ENCODE data around the gene C20orf202.

The C20orf202 gene

DNA sequence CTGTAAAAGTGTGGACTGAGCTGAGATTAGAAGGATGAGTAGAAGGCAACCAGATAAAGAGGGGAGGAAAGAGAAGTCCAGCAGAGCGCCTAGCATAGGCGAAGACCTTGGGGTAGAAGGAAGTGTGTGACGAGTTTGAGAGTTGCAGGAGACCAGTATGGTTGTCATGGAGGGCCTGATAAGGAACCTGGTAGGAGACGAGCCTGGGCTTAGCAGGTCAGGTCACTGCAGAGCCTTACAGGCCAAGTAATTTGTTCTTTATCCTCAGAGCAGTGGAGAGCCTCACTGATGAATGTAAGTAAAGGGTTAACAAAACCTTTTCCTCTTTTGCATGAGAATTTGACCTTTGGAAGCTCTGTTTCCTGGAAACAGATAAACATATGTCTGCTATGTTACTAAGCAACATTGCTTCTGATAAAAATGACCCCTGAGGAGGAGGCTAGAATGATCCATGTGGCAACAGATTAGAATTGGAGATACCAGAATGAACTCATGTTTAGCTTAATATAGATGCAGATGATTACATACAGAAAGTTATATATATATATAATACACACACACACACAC is 15.6 kb upstream of the C20orf202 start:
- Histone ChIP-seq H3K36me3 (no peaks in the 10 kb centered on the region), H3K27ac (no peak overlapping the region), H3K27me3 (peaks cover 84% of the 10 kb centered on the region), H3K4me1 (ENCODE audit: control insufficient read depth in 1 of 2, insufficient read depth in 1 of 2, low read depth in 1 of 2, low read length in 1 of 2) (peaks cover 0 to 5% of the 10 kb centered on the region in 2 experiments), H3K9me3 (no peaks in the 10 kb centered on the region), H3K4me3 (ENCODE audit: low read depth in 1 of 2, low read length in 1 of 2) (no peak overlapping the region)
- TF ChIP-seq, protein P1, sequence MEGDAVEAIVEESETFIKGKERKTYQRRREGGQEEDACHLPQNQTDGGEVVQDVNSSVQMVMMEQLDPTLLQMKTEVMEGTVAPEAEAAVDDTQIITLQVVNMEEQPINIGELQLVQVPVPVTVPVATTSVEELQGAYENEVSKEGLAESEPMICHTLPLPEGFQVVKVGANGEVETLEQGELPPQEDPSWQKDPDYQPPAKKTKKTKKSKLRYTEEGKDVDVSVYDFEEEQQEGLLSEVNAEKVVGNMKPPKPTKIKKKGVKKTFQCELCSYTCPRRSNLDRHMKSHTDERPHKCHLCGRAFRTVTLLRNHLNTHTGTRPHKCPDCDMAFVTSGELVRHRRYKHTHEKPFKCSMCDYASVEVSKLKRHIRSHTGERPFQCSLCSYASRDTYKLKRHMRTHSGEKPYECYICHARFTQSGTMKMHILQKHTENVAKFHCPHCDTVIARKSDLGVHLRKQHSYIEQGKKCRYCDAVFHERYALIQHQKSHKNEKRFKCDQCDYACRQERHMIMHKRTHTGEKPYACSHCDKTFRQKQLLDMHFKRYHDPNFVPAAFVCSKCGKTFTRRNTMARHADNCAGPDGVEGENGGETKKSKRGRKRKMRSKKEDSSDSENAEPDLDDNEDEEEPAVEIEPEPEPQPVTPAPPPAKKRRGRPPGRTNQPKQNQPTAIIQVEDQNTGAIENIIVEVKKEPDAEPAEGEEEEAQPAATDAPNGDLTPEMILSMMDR (IDR thresholded peaks at IDR 0.05) = no peak

DNA sequence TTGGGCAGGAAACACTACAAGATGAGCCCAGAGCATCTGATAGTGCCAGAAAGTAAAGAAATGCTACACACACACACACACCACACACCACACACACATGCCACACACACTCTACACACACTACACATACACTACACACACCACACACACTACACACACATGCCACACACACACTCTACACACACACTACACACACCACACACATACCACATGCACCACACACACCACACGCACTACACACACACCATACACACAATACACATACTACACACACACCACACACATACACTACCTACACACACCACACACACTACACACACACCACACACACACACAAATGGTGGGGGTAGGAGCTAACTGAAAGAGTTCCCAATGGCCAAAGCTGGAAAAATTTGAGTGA is 14.9 kb upstream of the C20orf202 start:
- Histone ChIP-seq H3K4me3 (ENCODE audit: low read depth in 1 of 2, low read length in 1 of 2) (no peak overlapping the region), H3K36me3 (no peaks in the 10 kb centered on the region), H3K4me1 (ENCODE audit: control insufficient read depth in 1 of 2, insufficient read depth in 1 of 2, low read depth in 1 of 2, low read length in 1 of 2) (peaks cover 0 to 5% of the 10 kb centered on the region in 2 experiments), H3K27ac (no peak overlapping the region), H3K27me3 (peaks cover 78% of the 10 kb centered on the region), H3K9me3 (no peaks in the 10 kb centered on the region)
- TF ChIP-seq, protein P1 (IDR thresholded peaks at IDR 0.05) = no peak

DNA sequence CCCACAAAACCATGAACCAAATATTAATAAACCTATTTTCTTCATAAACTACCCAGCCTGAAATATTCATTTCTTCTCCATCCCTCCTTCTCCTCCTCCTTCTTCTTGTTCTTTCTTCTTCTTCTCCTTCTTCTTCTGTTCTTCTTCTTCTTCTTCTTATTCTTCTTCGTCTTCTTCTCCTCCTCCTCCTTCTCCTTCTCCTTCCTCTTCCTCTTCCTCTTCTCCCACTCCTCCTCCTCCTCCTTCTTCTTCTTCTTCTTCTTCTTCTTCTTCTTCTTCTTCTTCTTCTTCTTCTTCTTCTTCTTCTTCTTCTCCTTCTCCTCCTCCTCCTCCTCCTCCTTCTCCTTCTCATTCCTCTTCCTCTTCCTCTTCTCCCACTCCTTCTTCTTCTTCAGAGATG is 13.4 kb upstream of the C20orf202 start:
- TF ChIP-seq, protein P1 (IDR thresholded peaks at IDR 0.05) = no peak
- Histone ChIP-seq H3K36me3 (no peaks in the 10 kb centered on the region), H3K9me3 (no peaks in the 10 kb centered on the region), H3K4me3 (ENCODE audit: low read depth in 1 of 2, low read length in 1 of 2) (no peak overlapping the region), H3K27me3 (peaks cover 63% of the 10 kb centered on the region), H3K4me1 (ENCODE audit: control insufficient read depth in 1 of 2, insufficient read depth in 1 of 2, low read depth in 1 of 2, low read length in 1 of 2) (peaks cover 0 to 4% of the 10 kb centered on the region in 2 experiments), H3K27ac (no peak overlapping the region)

DNA sequence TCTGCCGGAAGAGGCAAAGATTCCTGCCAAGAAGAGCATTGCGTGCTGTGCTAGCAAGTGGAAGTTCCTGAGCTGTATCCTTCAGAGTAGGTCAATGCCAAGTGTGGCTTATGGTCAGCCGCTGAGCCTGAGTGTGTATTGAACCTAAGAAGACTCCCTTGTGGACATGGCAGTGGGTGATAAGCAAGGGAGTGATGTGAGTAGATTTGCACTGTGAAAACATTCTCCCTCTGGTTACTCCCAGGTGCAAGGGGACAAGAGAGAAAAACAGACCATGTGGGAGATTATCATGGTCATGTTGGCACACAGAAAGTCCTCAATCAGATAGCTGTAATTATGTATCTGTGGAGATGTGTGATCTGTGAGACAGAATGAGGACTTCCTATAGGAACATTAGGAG is 12.4 kb upstream of the C20orf202 start:
- TF ChIP-seq, protein P1 (IDR thresholded peaks at IDR 0.05) = no peak
- Histone ChIP-seq H3K36me3 (no peaks in the 10 kb centered on the region), H3K27ac (no peak overlapping the region), H3K9me3 (no peaks in the 10 kb centered on the region), H3K4me3 (ENCODE audit: low read depth in 1 of 2, low read length in 1 of 2) (no peak overlapping the region), H3K4me1 (ENCODE audit: control insufficient read depth in 1 of 2, insufficient read depth in 1 of 2, low read depth in 1 of 2, low read length in 1 of 2) (no peaks in the 10 kb centered on the region), H3K27me3 (peaks cover 53% of the 10 kb centered on the region)

DNA sequence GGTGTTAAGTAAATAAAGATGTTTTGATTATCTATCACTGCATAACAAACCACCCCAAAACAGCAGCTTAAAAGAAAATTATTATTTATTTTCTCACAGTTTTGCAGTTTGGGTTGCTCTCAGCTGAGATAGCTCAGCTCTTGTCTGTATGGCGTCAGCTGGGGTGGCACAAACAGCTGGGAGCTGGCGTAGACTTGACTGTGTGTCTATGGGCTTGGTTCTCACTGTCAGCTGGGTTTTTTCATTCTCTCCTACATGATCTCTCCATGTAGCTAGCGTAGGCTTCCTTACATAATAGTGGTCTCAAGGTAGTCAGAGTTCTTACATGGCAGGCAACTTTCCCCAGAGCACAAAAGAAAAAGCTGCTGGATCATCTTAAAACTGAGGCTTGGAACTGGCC is 12.0 kb upstream of the C20orf202 start:
- TF ChIP-seq, protein P1 (IDR thresholded peaks at IDR 0.05) = no peak
- Histone ChIP-seq H3K4me3 (ENCODE audit: low read depth in 1 of 2, low read length in 1 of 2) (no peak overlapping the region), H3K4me1 (ENCODE audit: control insufficient read depth in 1 of 2, insufficient read depth in 1 of 2, low read depth in 1 of 2, low read length in 1 of 2) (no peaks in the 10 kb centered on the region), H3K36me3 (no peaks in the 10 kb centered on the region), H3K9me3 (no peaks in the 10 kb centered on the region), H3K27ac (no peak overlapping the region), H3K27me3 (peaks cover 48% of the 10 kb centered on the region)
